GM12891 (cell line): ENCODE measurements around the gene GASK1A.
"Not testable (repeated sequence)": the region's sequence is repeated elsewhere in the genome, so short reads cannot be mapped to it uniquely, and the experiment has no call there.

ENCODE experiments used
- DNase-seq: peaks from one replicate; pipeline ENCODE4 v3.0.0; 2011; ENCODE audit warnings: low spot score; ENCODE audit not compliant: insufficient read length
- FAIRE-seq: peaks from 2 replicates; lab custom pipeline; 2011; peaks lifted over from hg19 to GRCh38; lab: Jason Lieb, UNC
- PAX5 ChIP-seq: IDR thresholded peaks from 2 replicates; pipeline ENCODE4 v1.6.1; 2011; ENCODE audit warnings: low read length, moderate library complexity, mild to moderate bottlenecking; ENCODE audit not compliant: insufficient read depth, severe bottlenecking
- POLR2A ChIP-seq: IDR thresholded peaks from 2 replicates; pipeline ENCODE4 v1.6.1; 2011; ENCODE audit warnings: low read depth, low read length, control low read depth
- POLR2AphosphoS5 ChIP-seq: IDR thresholded peaks from 2 replicates; pipeline ENCODE4 v1.6.1; 2011; ENCODE audit warnings: low read depth, low read length, control low read depth
- POU2F2 ChIP-seq: IDR thresholded peaks from 2 replicates; pipeline ENCODE4 v1.6.1; 2011; ENCODE audit warnings: low read depth, mild to moderate bottlenecking, control low read depth, low read length, moderate library complexity
- SPI1 ChIP-seq: IDR thresholded peaks from 2 replicates; pipeline ENCODE4 v1.6.1; 2011; ENCODE audit warnings: low read depth, low read length, control low read depth
- TAF1 ChIP-seq: IDR thresholded peaks from 2 replicates; pipeline ENCODE4 v1.6.1; 2011; ENCODE audit warnings: low read depth, low read length, control low read depth

The GASK1A gene

DNA sequence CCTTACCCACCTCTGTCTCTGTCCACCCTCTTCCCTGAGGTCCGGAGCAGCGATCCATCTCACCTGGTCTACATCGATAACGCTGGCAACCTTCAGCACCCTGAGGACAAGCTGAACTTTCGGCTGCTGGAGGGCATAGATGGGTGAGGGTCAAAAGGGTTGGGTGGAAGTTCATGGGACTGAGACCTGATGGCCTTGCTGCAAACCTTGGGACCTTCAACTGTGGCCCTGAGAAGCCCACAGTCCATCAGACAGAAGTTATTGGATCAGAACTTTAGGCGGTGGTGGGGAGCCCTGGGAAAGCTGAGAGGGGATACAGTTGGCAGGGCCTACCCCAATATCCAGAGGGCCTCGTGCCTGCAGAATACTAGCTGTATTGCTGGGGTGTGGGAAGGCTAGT lies 76.3 kb downstream of the GASK1A start:
- FAIRE-seq (no peak), DNase-seq (no peak)
- TF ChIP-seq POLR2AphosphoS5 (no peak), POLR2A (no peak), PAX5 (no peak), TAF1 (no peak), POU2F2 (no peak), SPI1 (no peak)

DNA sequence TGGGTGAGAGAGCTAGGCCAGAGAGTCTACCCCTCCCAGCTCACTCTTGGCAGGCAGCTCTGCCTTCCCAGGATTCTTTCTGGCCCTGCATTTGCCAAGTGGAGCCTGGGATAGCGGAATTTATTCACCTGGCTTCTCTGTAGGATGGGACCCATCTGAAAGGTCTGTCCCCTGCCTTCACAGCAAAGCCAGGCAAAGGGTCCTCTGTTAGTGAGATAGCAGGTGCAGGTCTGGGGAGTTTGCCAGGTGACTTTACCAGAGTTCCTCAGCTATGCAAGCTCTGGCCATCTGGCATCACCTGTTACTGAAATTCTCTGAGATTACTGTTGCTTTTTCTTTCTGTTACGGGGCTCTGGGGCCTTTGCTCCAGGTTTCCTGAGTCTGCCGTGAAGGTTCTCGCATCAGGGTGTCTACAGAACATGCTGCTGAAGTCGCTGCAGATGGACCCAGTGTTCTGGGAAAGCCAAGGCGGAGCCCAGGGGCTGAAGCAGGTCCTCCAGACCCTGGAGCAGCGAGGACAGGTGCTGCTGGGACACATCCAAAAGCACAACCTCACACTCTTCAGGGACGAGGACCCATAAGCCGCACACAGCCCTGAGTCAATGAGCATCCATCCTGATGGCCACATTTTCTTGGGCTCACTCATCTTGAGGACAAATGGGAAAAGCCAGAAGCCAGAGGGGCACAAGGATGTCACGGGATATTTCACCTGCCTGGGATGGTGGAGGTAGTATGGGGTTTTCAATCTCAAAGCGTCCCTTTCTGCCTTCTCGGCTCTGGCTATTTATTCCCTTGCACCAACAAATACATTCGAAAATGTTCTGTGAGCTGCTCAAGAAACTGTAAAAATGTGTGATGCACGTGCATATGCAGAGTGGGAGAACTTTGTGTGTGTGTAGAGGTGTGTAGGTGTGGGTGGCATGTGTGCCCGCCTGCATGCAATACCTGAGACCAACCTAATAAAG lies 77.0 kb downstream of the GASK1A start:
- DNase-seq (no peak), FAIRE-seq (no peak)
- TF ChIP-seq POLR2AphosphoS5 (no peak), TAF1 (no peak)

DNA sequence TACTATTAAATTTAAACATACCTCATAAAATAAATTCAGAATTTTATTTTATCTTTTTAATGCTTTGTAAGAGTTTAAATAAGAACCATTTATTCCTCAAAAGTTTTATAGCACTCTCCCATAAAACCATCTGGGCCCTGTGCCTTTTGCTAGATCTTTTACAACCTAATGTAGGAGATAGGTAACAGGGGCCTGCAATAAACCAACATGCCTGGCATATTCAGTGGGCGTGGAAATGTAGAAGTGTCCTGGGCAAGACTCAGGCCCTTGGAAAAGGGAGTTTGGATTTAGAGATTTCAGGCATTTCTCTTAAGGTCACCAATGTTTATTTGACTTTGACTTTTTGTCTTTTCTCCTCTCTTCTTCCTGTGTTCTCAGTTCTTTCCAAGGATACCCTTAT lies 80.3 kb downstream of the GASK1A start:
- TF ChIP-seq TAF1, result no peak
- no peak for DNase-seq
- FAIRE-seq, result no peak

GRCh38 chr3:43061101-43061895 lies 82.2 kb downstream of the GASK1A start:
- DNase-seq (no peak), FAIRE-seq (no peak)
- no peak for TF ChIP-seq POU2F2
- no peak for TF ChIP-seq TAF1
- TF ChIP-seq POLR2A, result no peak
- no peak for TF ChIP-seq POLR2AphosphoS5
- TF ChIP-seq SPI1, result no peak
- no peak for TF ChIP-seq PAX5

DNA sequence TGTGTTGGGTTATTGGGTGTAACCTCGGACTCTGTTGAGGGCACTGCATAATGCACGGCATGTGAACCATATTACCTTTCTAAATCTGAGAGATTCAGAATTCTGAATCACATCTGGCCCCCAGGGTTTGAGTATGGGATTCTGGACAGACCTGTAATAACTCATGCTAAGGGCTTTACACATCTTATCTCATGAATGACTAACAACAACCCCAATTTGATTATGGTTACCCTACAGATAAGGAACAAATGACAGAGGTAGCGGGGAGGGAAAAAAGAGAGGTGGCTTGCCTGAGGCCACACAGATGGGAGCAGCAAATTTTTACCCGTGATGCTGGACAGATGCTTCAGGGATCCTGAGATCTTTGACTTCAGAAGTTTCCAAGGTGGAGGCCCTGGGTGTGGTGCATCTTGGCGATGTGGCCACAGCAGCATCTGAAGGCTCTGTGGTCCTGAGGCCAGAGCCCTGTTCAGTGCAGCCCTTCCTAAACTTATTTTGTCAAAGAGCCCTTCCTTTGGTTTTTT lies 83.0 kb downstream of the GASK1A start:
- no peak for DNase-seq
- no peak for FAIRE-seq
- TF ChIP-seq POLR2AphosphoS5 (no peak), SPI1 (no peak), PAX5 (no peak), POU2F2 (no peak), POLR2A (no peak), TAF1 (no peak)

GRCh38 chr3:43062564-43063040 lies 83.5 kb downstream of the GASK1A start:
- no peak for FAIRE-seq
- TF ChIP-seq POLR2A (no peak), PAX5 (no peak), POLR2AphosphoS5 (no peak), SPI1 (no peak)
- no peak for DNase-seq

GRCh38 chr3:43063114-43063513 lies 84.0 kb downstream of the GASK1A start:
- FAIRE-seq (no peak), DNase-seq (no peak)
- no peak for TF ChIP-seq POU2F2
- TF ChIP-seq POLR2AphosphoS5, result no peak
- TF ChIP-seq SPI1, result no peak
- TF ChIP-seq POLR2A, result no peak
- no peak for TF ChIP-seq PAX5

- not testable (repeated sequence) for FAIRE-seq, DNase-seq
Observed at GRCh38 chr3:43070670-43071069, 91.6 kb downstream of the GASK1A start.

DNA sequence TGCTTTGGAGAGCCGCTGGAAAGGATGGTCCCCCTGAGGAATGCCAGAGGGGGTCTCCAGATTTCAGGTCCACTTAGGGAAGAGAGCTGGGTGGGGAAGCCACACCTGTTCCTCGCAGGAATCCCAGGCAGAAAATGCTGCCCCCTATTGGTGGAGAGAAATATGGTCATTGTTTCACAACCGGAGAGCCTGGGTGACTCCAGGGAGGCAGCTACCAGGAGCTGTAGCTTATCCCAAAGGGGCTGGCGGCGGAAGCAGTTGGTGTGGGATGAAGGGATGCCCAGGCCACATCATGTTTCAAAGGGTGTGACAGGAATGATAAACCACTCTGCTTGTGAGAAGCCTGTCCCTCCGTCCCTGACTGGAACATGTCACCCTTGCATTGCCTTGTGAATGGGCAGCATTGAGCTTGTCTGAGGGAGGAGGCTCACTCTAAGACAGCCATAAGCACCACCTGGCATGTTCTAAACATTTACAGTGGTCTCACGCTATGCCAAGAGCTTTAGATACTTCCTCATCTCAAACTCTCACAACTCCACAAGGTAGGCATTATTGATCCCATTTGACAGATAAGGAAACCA lies 92.3 kb downstream of the GASK1A start:
- no peak for FAIRE-seq
- no peak for DNase-seq
- TF ChIP-seq POU2F2, result no peak
- TF ChIP-seq SPI1, result no peak
- no peak for TF ChIP-seq POLR2AphosphoS5
- TF ChIP-seq PAX5, result no peak
- no peak for TF ChIP-seq POLR2A
- no peak for TF ChIP-seq TAF1

DNA sequence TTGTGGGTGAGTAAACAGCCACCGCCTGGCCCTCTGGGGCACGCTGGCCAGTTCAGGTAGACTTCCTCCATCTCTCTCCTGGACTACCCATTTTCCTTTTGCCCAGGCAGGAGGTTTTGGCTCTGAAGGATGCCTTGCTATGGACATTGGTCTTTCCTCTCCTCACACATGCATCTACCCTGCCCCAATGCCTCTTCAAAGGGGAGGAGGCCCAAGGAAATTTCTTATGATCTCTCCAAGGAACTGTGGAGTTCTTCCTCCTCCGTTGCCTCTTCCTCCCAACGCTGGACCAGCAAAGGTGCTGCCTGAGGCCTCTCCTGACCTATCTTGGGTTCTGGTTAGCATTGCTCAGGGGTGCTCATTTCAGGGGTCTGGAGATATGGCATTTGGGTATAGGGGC lies 93.2 kb downstream of the GASK1A start:
- no peak for DNase-seq
- no peak for TF ChIP-seq POU2F2
- TF ChIP-seq TAF1, result no peak
- TF ChIP-seq PAX5, result no peak
- TF ChIP-seq POLR2AphosphoS5, result no peak
- TF ChIP-seq SPI1, result no peak
- TF ChIP-seq POLR2A, result no peak
- no peak for FAIRE-seq
